ENCODE results near the gene RMRP. TPM values are rescaled to one million over a fixed set of nuclear protein-coding genes. Genes with fewer than 3 reads are reported as not detected.
A peak's percentile ranks its signal among the peaks of the same experiment; 100 is the strongest.

Gene RMRP
- total and polyA plus RNA-seq, 12 donors = 14.9 to 14,997 (median 5,571) TPM

DNA sequence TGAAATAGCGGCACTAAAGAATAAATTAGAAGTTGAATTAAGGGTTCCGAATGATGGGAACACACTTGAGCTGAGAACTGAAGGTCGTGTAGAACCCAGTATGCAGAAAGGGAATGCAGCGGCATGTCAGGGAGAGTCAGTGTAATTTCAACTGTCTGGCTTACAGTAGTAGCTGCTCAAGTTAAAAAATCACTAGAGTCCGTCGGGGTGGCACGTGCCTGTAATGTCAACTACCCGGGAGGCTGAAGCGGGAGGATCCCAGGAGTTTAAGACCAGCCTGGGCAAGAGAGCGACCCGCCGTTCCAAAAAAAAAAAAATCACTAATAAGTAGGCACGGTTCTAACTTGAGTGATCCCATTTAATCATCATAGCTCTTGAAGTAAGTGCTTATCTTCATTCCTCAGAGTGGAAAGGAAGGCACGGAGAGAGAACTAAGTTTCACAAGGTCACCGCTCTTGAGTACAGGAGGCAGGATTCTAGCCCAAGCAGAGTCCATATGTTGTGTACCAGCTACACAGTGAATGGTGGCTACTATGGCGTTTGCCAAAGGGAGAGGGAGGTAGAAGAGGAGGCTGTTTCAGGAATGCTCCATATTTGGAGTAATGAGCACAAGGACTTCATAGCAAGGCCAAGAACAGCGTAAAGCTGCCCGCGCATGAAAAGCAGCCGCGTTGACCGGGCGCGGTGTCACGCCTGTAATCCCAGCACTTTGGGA lies 831 bp downstream of the RMRP start:
- intact Hi-C loops (cut with DNase I) = loop anchor here in 7 of 10 donors (1.0 to 10.0 kb wide), 11 partner anchors 35 to 248 kb away; partner anchors contain the start of genes SPAG8 (in 3 of the 7), HINT2 (in 2 of the 7), CREB3 (in 1 of the 7) and FAM221B (in 1 of the 7)
- H3K27ac ChIP-seq = peak overlapping the region; percentile 73 to 99 (median 98)
- H3K4me1 ChIP-seq = peaks cover 0 to 56% (median 32%) of the 10 kb centered on the region in 9 donors
- H3K4me3 ChIP-seq = peak overlapping the region in 9 of 10 donors; percentile 20 to 96 (median 73)
- H3K9me3 ChIP-seq = no peaks in the 10 kb centered on the region
- ATAC-seq (peak; percentile 1 to 25 (median 5)), DNase-seq (no peak)
- H3K27me3 ChIP-seq = no peaks in the 10 kb centered on the region
- 22 to 32% methylated on average over 25 of the region's 25 CpGs for WGBS, 2 donors
- peaks cover 0 to 23% (median 9%) of the 10 kb centered on the region in 9 donors for H3K36me3 ChIP-seq
- TF ChIP-seq, protein P1, sequence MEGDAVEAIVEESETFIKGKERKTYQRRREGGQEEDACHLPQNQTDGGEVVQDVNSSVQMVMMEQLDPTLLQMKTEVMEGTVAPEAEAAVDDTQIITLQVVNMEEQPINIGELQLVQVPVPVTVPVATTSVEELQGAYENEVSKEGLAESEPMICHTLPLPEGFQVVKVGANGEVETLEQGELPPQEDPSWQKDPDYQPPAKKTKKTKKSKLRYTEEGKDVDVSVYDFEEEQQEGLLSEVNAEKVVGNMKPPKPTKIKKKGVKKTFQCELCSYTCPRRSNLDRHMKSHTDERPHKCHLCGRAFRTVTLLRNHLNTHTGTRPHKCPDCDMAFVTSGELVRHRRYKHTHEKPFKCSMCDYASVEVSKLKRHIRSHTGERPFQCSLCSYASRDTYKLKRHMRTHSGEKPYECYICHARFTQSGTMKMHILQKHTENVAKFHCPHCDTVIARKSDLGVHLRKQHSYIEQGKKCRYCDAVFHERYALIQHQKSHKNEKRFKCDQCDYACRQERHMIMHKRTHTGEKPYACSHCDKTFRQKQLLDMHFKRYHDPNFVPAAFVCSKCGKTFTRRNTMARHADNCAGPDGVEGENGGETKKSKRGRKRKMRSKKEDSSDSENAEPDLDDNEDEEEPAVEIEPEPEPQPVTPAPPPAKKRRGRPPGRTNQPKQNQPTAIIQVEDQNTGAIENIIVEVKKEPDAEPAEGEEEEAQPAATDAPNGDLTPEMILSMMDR (IDR thresholded peaks at IDR 0.05) = no peak

DNA sequence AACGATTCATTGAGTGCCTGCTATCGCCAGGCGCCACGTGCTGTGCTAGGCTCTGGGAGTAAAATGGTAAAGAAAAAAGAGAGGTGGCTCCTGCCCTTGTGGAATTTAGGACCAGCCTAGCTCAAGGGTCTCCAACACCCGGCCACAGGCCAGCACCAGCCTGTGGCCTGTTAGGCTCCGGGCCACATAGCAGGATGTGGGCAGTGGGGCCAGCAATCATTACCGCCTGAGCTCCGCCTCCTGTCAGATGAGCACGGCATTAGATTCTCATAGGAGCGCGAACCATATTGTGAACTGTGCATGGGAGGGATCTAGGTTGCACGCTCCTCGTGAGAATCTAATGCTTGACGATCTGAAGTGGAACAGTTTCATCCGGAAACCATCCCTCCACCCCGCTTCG lies 1.5 kb downstream of the RMRP start:
- 86% methylated on average over 17 of the region's 17 CpGs for WGBS, 2 donors
- Histone ChIP-seq H3K27me3 (no peaks in the 10 kb centered on the region), H3K4me3 (no peak overlapping the region), H3K4me1 (peaks cover 0 to 53% (median 26%) of the 10 kb centered on the region in 9 donors), H3K27ac (peak overlapping the region in 1 of 10 donors; percentile 99), H3K9me3 (no peaks in the 10 kb centered on the region), H3K36me3 (peaks cover 0 to 19% (median 9%) of the 10 kb centered on the region in 9 donors)
- ATAC-seq (no peak), DNase-seq (no peak)
- TF ChIP-seq, protein P1 (IDR thresholded peaks at IDR 0.05) = no peak
- intact Hi-C loops (cut with DNase I) = loop anchor here in 7 of 10 donors (5.0 to 10.0 kb wide), 10 partner anchors 36 to 248 kb away; partner anchors contain the start of genes SPAG8 (in 3 of the 7), HINT2 (in 2 of the 7), CREB3 (in 1 of the 7) and FAM221B (in 1 of the 7)

DNA sequence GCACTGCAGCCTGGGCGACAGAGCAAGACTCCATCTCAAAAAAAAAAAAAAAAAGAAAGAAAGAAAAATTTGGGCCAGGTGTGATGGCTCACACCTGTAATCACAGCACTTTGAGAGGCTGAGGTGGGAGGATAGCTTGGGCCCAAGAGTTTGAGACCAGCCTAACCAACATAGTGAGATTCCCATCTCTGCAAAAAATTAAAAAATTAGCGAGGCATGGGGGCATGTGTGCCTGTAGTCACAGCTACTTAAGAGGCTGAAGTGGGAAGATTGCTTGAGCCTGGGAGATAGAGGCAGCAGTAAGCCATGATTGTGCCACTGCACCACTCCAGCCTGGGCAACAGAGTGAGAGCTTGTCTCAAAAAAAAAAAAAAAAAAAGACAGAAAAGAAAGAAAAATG lies 4.2 kb downstream of the RMRP start:
- Histone ChIP-seq H3K27ac (peak overlapping the region in 1 of 10 donors; percentile 59), H3K36me3 (no peaks in the 10 kb centered on the region), H3K27me3 (no peaks in the 10 kb centered on the region), H3K9me3 (no peaks in the 10 kb centered on the region), H3K4me3 (no peak overlapping the region), H3K4me1 (peaks cover 0 to 47% (median 7%) of the 10 kb centered on the region in 9 donors)
- DNase-seq (no peak), ATAC-seq (no peak)
- TF ChIP-seq, protein P1 (IDR thresholded peaks at IDR 0.05) = no peak
- WGBS, 2 donors = 92% methylated on average over 2 of the region's 2 CpGs
- intact Hi-C loops (cut with DNase I) = loop anchor here in 5 of 10 donors (5.0 to 10.0 kb wide), 5 partner anchors 44 to 251 kb away; partner anchors contain the start of genes HINT2 (in 2 of the 5), SPAG8 (in 2 of the 5), CREB3 (in 1 of the 5) and HRCT1 (in 1 of the 5)

DNA sequence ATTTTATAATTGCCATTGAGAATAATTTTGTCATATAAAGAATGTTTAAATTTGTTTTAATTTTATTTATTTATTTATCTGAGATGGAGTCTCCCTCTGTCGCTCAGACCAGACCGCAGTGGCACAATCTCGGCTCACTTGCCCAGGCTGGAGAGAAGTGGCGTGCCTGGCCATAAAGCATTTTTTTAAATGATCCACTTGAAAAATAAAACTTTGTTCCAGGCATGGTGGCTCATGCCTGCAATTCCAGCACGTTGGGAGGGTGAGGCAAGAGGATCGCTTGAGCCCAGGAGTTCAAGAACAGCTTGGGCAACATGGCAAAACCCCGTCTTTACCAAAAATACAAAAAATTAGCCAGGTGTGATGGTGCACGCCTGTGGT lies 5.0 kb downstream of the RMRP start:
- H3K9me3 ChIP-seq = no peaks in the 10 kb centered on the region
- no peaks in the 10 kb centered on the region for H3K27me3 ChIP-seq
- peaks cover 0 to 55% (median 7%) of the 10 kb centered on the region in 9 donors for H3K4me1 ChIP-seq
- 91 to 95% methylated on average over 8 of the region's 8 CpGs for WGBS, 2 donors
- no peaks in the 10 kb centered on the region for H3K36me3 ChIP-seq
- no peak overlapping the region for H3K4me3 ChIP-seq
- DNase-seq (no peak), ATAC-seq (no peak)
- TF ChIP-seq, protein P1 (IDR thresholded peaks at IDR 0.05) = no peak
- H3K27ac ChIP-seq = peak overlapping the region in 1 of 10 donors; percentile 59
- intact Hi-C loops (cut with DNase I) = loop anchor here in 5 of 10 donors (5.0 to 10.0 kb wide), 5 partner anchors 44 to 252 kb away; partner anchors contain the start of genes HINT2 (in 2 of the 5), SPAG8 (in 2 of the 5), CREB3 (in 1 of the 5) and HRCT1 (in 1 of the 5)
